HG02840 (cell line): ENCODE data around the gene ALS2CL.

Experiments used
- ATAC-seq: cut with Tn5 transposase; IDR thresholded peaks from one replicate; pipeline ENCODE4 v1.9.1; 2021; ENCODE audit warnings: mild to moderate bottlenecking, moderate library complexity, moderate number of reproducible peaks; ENCODE audit not compliant: unreplicated experiment, low FRiP score

The ALS2CL gene

GRCh38 chr3:46643701-46644100 is 49.8 kb downstream of the ALS2CL start:
- ATAC-seq: no peak

GRCh38 chr3:46642971-46643370 is 50.5 kb downstream of the ALS2CL start:
- ATAC-seq: no peak

DNA sequence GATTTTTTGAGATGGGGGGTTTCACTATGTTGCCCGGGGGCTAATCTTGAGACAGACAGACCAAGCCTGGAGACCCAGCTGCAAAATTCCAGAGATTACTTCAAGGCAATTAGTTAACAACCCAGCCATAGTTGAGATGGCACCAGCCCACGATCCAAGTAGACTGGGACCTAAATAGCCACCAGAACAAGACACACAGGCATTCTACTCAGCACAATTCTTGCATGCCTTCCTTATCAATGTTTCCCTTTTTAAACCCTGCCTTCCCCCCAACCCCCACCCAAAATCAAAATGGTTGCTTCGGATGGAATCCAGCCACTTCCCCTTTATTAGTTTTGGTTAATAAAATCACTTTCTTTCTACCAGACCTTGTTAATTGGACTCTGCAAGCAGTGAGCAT is 52.6 kb downstream of the ALS2CL start:
- ATAC-seq: no peak

DNA sequence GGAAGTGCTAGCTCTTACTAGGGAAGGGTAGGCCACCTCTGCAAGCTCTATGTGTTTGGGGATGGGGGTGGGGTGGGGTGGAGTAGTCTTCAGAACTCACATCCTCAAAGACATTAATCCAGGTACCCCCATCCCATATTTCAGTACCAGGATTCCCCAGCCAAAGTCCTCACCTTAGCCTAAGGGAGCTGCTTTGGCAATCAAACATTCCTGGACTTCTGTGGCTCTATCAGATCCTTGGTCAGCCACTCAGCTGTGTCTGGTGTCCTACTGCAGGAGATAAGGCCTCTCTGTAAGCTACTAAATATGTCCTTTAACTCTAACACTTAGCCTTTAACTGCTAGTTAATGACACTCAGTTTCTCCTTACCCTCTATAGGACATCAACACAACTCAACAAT is 54.3 kb downstream of the ALS2CL start:
- ATAC-seq: no peak

DNA sequence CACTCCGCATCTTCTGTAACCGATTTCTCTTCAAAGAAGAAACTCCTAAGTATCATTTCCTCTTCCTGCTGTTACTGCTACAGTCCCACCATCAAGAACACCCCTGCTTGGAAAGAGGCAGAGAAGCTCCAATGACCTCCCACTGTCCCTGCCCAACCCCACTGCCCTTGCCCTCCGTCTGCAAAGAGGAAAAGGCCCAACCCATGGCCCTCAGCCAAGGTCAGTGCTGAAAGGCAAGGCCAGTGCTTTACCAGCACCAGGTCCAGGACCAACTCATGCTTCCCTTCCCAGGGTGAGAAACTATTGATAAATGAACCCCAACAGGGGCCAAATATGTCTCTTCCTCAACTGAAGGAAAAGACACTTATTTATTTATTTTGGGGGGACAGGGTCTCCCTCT is 58.6 kb downstream of the ALS2CL start:
- no peak for ATAC-seq

- no peak for ATAC-seq
Observed at GRCh38 chr3:46632792-46633191, 60.7 kb downstream of the ALS2CL start.

- ATAC-seq: no peak
Observed at GRCh38 chr3:46629551-46630517, 63.6 kb downstream of the ALS2CL start.

GRCh38 chr3:46628901-46629369 is 64.5 kb downstream of the ALS2CL start:
- ATAC-seq: no peak

- ATAC-seq: no peak
Observed at GRCh38 chr3:46627078-46627477, 66.4 kb downstream of the ALS2CL start.

GRCh38 chr3:46626039-46626438 is 67.4 kb downstream of the ALS2CL start:
- ATAC-seq: no peak

GRCh38 chr3:46624975-46625490 is 68.4 kb downstream of the ALS2CL start:
- no peak for ATAC-seq

GRCh38 chr3:46624533-46624932 is 68.9 kb downstream of the ALS2CL start:
- ATAC-seq: no peak

GRCh38 chr3:46619845-46620778 is 73.4 kb downstream of the ALS2CL start:
- no peak for ATAC-seq
